Stimulated activated CD8-positive, alpha-beta memory T cell treated with anti-CD3 and anti-CD28 coated beads, Interleukin-12 subunit alpha, Interleukin-12 subunit beta, amount 100 ng/mL, for 4 hours (primary cell): ENCODE measurements around the gene CMBL.
"Not testable (repeated sequence)": the region's sequence is repeated elsewhere in the genome, so short reads cannot be mapped to it uniquely, and the experiment has no call there.

ENCODE experiments used
- DNase-seq: peaks from one replicate; pipeline ENCODE4 v3.0.0-alpha.2; 2020; ENCODE audit warnings: low read depth

The CMBL gene

GRCh38 chr5:10307206-10308148, at the start of gene CMBL:
CMBL (minus strand) TSS chr5:10307902; CDS start chr5:10290762, 17,140 bp downstream.
- no peak for DNase-seq

GRCh38 chr5:10355071-10355889, 47.6 kb upstream of the CMBL start:
- no peak for DNase-seq

GRCh38 chr5:10354048-10354872, 46.6 kb upstream of the CMBL start:
- peak; percentile 37 for DNase-seq

GRCh38 chr5:10353241-10354047, 45.7 kb upstream of the CMBL start, which contains the start of gene MARCHF6:
MARCHF6 (plus strand) TSS chr5:10353695; CDS start chr5:10353899, 204 bp downstream.
- peak; percentile 92 for DNase-seq

GRCh38 chr5:10352430-10353240, 44.9 kb upstream of the CMBL start:
- no peak for DNase-seq

GRCh38 chr5:10351919-10352318, 44.2 kb upstream of the CMBL start:
- no peak for DNase-seq

- DNase-seq: no peak
These were observed 43.6 kb upstream of the CMBL start for GRCh38 chr5:10351199-10351905.

GRCh38 chr5:10348258-10348657, 40.6 kb upstream of the CMBL start:
- DNase-seq: no peak

- DNase-seq: not testable (repeated sequence)
These were observed 36.9 kb upstream of the CMBL start for GRCh38 chr5:10344461-10345106.

GRCh38 chr5:10343486-10343885, 35.8 kb upstream of the CMBL start:
- DNase-seq: no peak

GRCh38 chr5:10339958-10340357, 32.3 kb upstream of the CMBL start:
- DNase-seq: no peak

- DNase-seq: no peak
These were observed 31.5 kb upstream of the CMBL start for GRCh38 chr5:10339058-10339811.

- no peak for DNase-seq
These were observed 31.0 kb upstream of the CMBL start for GRCh38 chr5:10338686-10339057.

- no peak for DNase-seq
These were observed 30.3 kb upstream of the CMBL start for GRCh38 chr5:10337986-10338385.

GRCh38 chr5:10337107-10337506, 29.4 kb upstream of the CMBL start:
- DNase-seq: no peak

- DNase-seq: no peak
These were observed 28.2 kb upstream of the CMBL start for GRCh38 chr5:10335711-10336470.

GRCh38 chr5:10334831-10335230, 27.1 kb upstream of the CMBL start:
- DNase-seq: no peak
